ENCODE data around the gene PXYLP1.

Gene PXYLP1

GRCh38 chr3:141338881-141339280 lies 107.3 kb downstream of the PXYLP1 start:
- POLR2A ChIA-PET (ENCODE audit: low non-redundant PET): no interaction called here
- no peak for TF ChIP-seq CTCF (conservative IDR thresholded peaks at IDR 0.05; ENCODE audit: low read depth)
- no peak overlapping the region for H3K27ac ChIP-seq
- DNase-seq (ENCODE audit: low spot score): no peak
- CTCF ChIA-PET: no interaction called here

- no peak for TF ChIP-seq CTCF (conservative IDR thresholded peaks at IDR 0.05; ENCODE audit: low read depth)
- no peak for DNase-seq (ENCODE audit: low spot score)
- POLR2A ChIA-PET (ENCODE audit: low non-redundant PET): no interaction called here
- CTCF ChIA-PET: no interaction called here
- H3K27ac ChIP-seq: no peak overlapping the region
Observed at GRCh38 chr3:141341536-141341935, 109.9 kb downstream of the PXYLP1 start.

GRCh38 chr3:141342386-141342785 lies 110.8 kb downstream of the PXYLP1 start:
- POLR2A ChIA-PET (ENCODE audit: low non-redundant PET): no interaction called here
- no peak for TF ChIP-seq CTCF (conservative IDR thresholded peaks at IDR 0.05; ENCODE audit: low read depth)
- H3K27ac ChIP-seq: no peak overlapping the region
- no peak for DNase-seq (ENCODE audit: low spot score)
- CTCF ChIA-PET: no interaction called here

- ChIA-PET POLR2A (ENCODE audit: low non-redundant PET) (no interaction called here), CTCF (no interaction called here)
- no peak for DNase-seq (ENCODE audit: low spot score)
- H3K27ac ChIP-seq: no peak overlapping the region
- no peak for TF ChIP-seq CTCF (conservative IDR thresholded peaks at IDR 0.05; ENCODE audit: low read depth)
Observed at GRCh38 chr3:141343077-141343476, 111.5 kb downstream of the PXYLP1 start.

- ChIA-PET POLR2A (ENCODE audit: low non-redundant PET) (no interaction called here), CTCF (interaction anchor here (0.6 to 1.6 kb wide), 3 partner anchors 17 to 872 kb away, joined by 3 to 6 read pairs (median 3); no protein-coding TSS in a partner anchor)
- H3K27ac ChIP-seq: no peak overlapping the region
- TF ChIP-seq CTCF (conservative IDR thresholded peaks at IDR 0.05; ENCODE audit: low read depth): no peak
- DNase-seq (ENCODE audit: low spot score): no peak
Observed at GRCh38 chr3:141343865-141344271, 112.2 kb downstream of the PXYLP1 start.
